Transverse colon (tissue), 4 donors: Measurements from ENCODE around the gene LPIN1. TPM values are rescaled to one million over a fixed set of nuclear protein-coding genes. Genes with fewer than 3 reads are reported as not detected.

Experiments used
- DNase-seq: peaks from one replicate; pipeline ENCODE4 v3.0.0-alpha.2; 2019
- H3K27ac ChIP-seq, 4 donors: fragments of 200-600 bp; sonication (generic); 2 replicates each; pipeline ENCODE4 v1.5.1; 2016 to 2018; ENCODE audit warnings: inconsistent platforms in 4 of 4
- H3K27me3 ChIP-seq: fragments of 200-600 bp; sonication (generic); 2 replicates; pipeline ENCODE4 v1.5.1; 2017; ENCODE audit warnings: inconsistent platforms
- H3K36me3 ChIP-seq, 4 donors: fragments of 200-600 bp; sonication (generic); 2 replicates each; pipeline ENCODE4 v1.5.1; 2017 to 2019; ENCODE audit warnings: inconsistent platforms in 4 of 4
- H3K4me1 ChIP-seq, 4 donors: fragments of 200-600 bp; sonication (generic); 2 replicates each; pipeline ENCODE4 v1.5.1; 2017 to 2020; ENCODE audit warnings: inconsistent platforms in 4 of 4
- H3K4me3 ChIP-seq, 4 donors: fragments of 200-600 bp; sonication (generic); 1 replicate in 1 of 4; 2 replicates in 3 of 4; pipeline versions ENCODE4 v1.5.1 to v1.6.1; 2017 to 2019; ENCODE audit warnings: inconsistent platforms in 4 of 4
- H3K9me3 ChIP-seq, 2 donors: fragments of 200-600 bp; sonication (generic); 2 replicates each; pipeline ENCODE4 v1.5.1; 2017 to 2019; ENCODE audit warnings: inconsistent platforms in 2 of 2
- CTCF ChIP-seq, 5 experiments: fragments of 200-600 bp in 3 of 5; fragments of 450-650 bp in 2 of 5; sonication (generic) in 3 of 5; IDR thresholded peaks; 1 replicate in 2 of 5; 2 replicates in 3 of 5; pipeline ENCODE4 v1.5.1; 2016 to 2017; ENCODE audit warnings: antibody characterized with exemption in 5 of 5, inconsistent platforms in 3 of 5, mild to moderate bottlenecking in 2 of 5, moderate library complexity in 1 of 5
- EP300 ChIP-seq: sonication (generic); formaldehyde crosslinking; IDR thresholded peaks from one replicate; pipeline ENCODE4 v1.6.1; 2017; ENCODE audit warnings: antibody characterized with exemption, low read depth
- POLR2A ChIP-seq: fragments of 450-650 bp; IDR thresholded peaks from one replicate; pipeline ENCODE4 v1.6.1; 2016; ENCODE audit warnings: antibody characterized with exemption, mild to moderate bottlenecking, moderate library complexity
- POLR2AphosphoS5 ChIP-seq, 3 donors: sonication (generic); formaldehyde crosslinking; IDR thresholded peaks; one replicate each; pipeline ENCODE4 v1.6.1; 2016; ENCODE audit warnings: antibody characterized with exemption in 3 of 3
- WGBS, 2 donors: methylation state at CpG; one replicate each; pipeline ENCODE4 v1.1.5; 2018; ENCODE audit warnings: low coverage in 1 of 2; 5-methylcytosine and 5-hydroxymethylcytosine counted together
- in situ Hi-C, 4 donors: fragments of 200-750 bp; cut with MboI; loops; one replicate each; pipeline versions ENCODE4 v1.15.0 to v1.15.1; 2017; ENCODE audit warnings: low sequenced_read_pairs in 3 of 4, low pct_ligation_motif_present in 1 of 4, low pct_unique_long_range_greater_than_20kb in 1 of 4
- intact Hi-C: fragments of 100-400 bp; cut with DNase I; formaldehyde crosslinking; loops from one replicate; pipeline ENCODE4 v1.15.1; 2023; ENCODE audit warnings: low total_unique reads
- total RNA-seq, 4 donors: library from RNA; depleted of rRNA; stranded (reverse); fragments of >200 nt; gene quantifications; one replicate each; pipeline ENCODE4 v1.1.0, GENCODE V29; 2016

The LPIN1 gene
- total RNA-seq, 4 donors from 2014 or later, result 19.7 to 62.1 (median 26.6) TPM

GRCh38 chr2:11762031-11762430 lies 15.6 kb downstream of the LPIN1 start:
- intact Hi-C loops, result no loop called here
- peak overlapping the region in 3 of 4 donors; percentile 9 to 26 (median 24) for H3K27ac ChIP-seq

DNA sequence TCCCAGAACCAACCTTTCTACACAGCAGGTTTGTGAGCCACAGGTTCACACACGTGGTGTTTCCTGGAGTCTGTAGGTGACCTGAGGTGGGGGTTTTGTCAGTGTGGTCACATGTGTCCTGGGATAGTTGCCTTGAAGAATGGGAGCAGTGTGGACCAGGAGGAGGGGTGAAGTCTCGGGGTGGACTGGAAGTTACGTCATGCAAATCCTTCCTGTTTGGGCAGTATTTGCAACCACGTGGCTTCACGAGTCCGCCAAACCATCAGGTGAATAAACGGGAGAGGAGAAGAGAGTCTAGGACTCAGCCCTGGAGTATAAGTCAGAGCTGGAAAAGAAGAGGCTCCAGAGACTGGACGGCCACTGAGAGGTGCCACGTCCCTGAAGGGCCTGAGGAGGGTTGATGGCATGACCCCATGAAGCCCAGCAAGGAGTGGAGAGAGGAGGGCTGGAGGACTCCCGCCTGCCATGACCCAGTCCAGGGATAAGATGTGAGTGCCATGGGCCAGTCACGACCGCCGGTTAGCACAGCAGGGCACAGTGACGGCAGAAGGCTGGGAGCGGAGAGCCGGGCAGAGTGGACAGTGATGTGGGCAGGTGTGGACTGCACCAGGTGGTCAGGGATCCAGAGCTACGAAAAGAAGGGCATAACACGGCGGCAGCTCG lies 16.5 kb downstream of the LPIN1 start:
- WGBS, 2 donors, result 80 to 88% methylated on average over 12 to 20 of the region's 20 CpGs
- TF ChIP-seq POLR2AphosphoS5 (IDR thresholded peaks at IDR 0.05) (no peak), POLR2A (no peak), CTCF (IDR thresholded peaks at IDR 0.05) (no peak), EP300 (no peak)
- no peak for DNase-seq
- Histone ChIP-seq H3K36me3 (peaks cover 0 to 22% (median 0%) of the 10 kb centered on the region in 4 donors), H3K27ac (no peak overlapping the region), H3K9me3 (no peaks in the 10 kb centered on the region), H3K4me3 (no peak overlapping the region), H3K27me3 (no peaks in the 10 kb centered on the region), H3K4me1 (peaks cover 0 to 43% (median 23%) of the 10 kb centered on the region in 4 donors)
- intact Hi-C loops, result no loop called here
- in situ Hi-C loops, result loop anchor here in 1 of 4 donors (25.0 kb wide), 1 partner anchor 301 kb away; the partner anchor contains the start of gene E2F6

More at GRCh38 chr2:11762031-11762430, 15.6 kb downstream of the LPIN1 start:
- WGBS, 2 donors, result 95% methylated on average over 14 of the region's 14 CpGs; no CpG with 5 or more reads in 1 of the 2 donors
- Histone ChIP-seq H3K4me1 (peaks cover 0 to 43% (median 23%) of the 10 kb centered on the region in 4 donors), H3K27me3 (no peaks in the 10 kb centered on the region), H3K36me3 (peaks cover 0 to 13% (median 0%) of the 10 kb centered on the region in 4 donors), H3K9me3 (no peaks in the 10 kb centered on the region), H3K4me3 (no peak overlapping the region)
- in situ Hi-C loops, result loop anchor here in 1 of 4 donors (25.0 kb wide), 1 partner anchor 300 kb away; the partner anchor contains the start of gene E2F6
- no peak for DNase-seq
- TF ChIP-seq CTCF (IDR thresholded peaks at IDR 0.05) (no peak), EP300 (no peak), POLR2A (no peak), POLR2AphosphoS5 (IDR thresholded peaks at IDR 0.05) (no peak)

- peak overlapping the region in 2 of 4 donors; percentile 6 to 38 for H3K27ac ChIP-seq
- H3K4me1 ChIP-seq, result peaks cover 0 to 34% (median 21%) of the 10 kb centered on the region in 4 donors
- no peaks in the 10 kb centered on the region for H3K27me3 ChIP-seq
- intact Hi-C loops, result no loop called here
- H3K36me3 ChIP-seq, result peaks cover 0 to 29% (median 0%) of the 10 kb centered on the region in 4 donors
- in situ Hi-C loops, result loop anchor here in 1 of 4 donors (25.0 kb wide), 1 partner anchor 302 kb away; the partner anchor contains the start of gene E2F6
- no peak overlapping the region for H3K4me3 ChIP-seq
- DNase-seq, result peak; percentile 68
- TF ChIP-seq CTCF (IDR thresholded peaks at IDR 0.05) (no peak), POLR2A (no peak), EP300 (no peak), POLR2AphosphoS5 (IDR thresholded peaks at IDR 0.05) (peak in 1 of 3 donors; percentile 29)
- 39 to 43% methylated on average over 4 of the region's 4 CpGs for WGBS, 2 donors
- no peaks in the 10 kb centered on the region for H3K9me3 ChIP-seq
Observed at GRCh38 chr2:11764359-11764758, 17.9 kb downstream of the LPIN1 start.

- in situ Hi-C loops (loop anchor here in 1 of 4 donors (25.0 kb wide), 1 partner anchor 303 kb away; the partner anchor contains the start of gene E2F6), intact Hi-C loops (no loop called here)
- peaks cover 0 to 34% (median 21%) of the 10 kb centered on the region in 4 donors for H3K4me1 ChIP-seq
- no peak for TF ChIP-seq CTCF (IDR thresholded peaks at IDR 0.05)
- TF ChIP-seq POLR2AphosphoS5 (IDR thresholded peaks at IDR 0.05), result no peak
- no peak for TF ChIP-seq POLR2A
- TF ChIP-seq EP300, result no peak
- peaks cover 0 to 29% (median 0%) of the 10 kb centered on the region in 4 donors for H3K36me3 ChIP-seq
- WGBS, 2 donors, result 99% methylated on average over 10 of the region's 10 CpGs; no CpG with 5 or more reads in 1 of the 2 donors
- H3K9me3 ChIP-seq, result no peaks in the 10 kb centered on the region
- DNase-seq, result no peak
- H3K27ac ChIP-seq, result peak overlapping the region in 1 of 4 donors; percentile 38
- H3K27me3 ChIP-seq, result no peaks in the 10 kb centered on the region
- no peak overlapping the region for H3K4me3 ChIP-seq
Observed at GRCh38 chr2:11764920-11765319, 18.5 kb downstream of the LPIN1 start.
